GM18873 (cell line): ENCODE data around the gene TENT4B.
"Not testable (repeated sequence)": the region's sequence is repeated elsewhere in the genome, so short reads cannot be mapped to it uniquely, and the experiment has no call there.

ENCODE experiments used
- ATAC-seq: cut with Tn5 transposase; IDR thresholded peaks from one replicate; pipeline ENCODE4 v1.9.1; 2021; ENCODE audit warnings: mild to moderate bottlenecking, moderate library complexity, moderate number of reproducible peaks; ENCODE audit not compliant: unreplicated experiment, low FRiP score

The TENT4B gene

GRCh38 chr16:50152807-50153595 is at the start of gene TENT4B:
TSS of gene TENT4B (plus strand) at chr16:50153306. CDS start at chr16:50153622, 316 bp downstream.
- ATAC-seq: peak; percentile 86

- ATAC-seq: no peak
Observed at GRCh38 chr16:50103764-50104163, 49.3 kb upstream of the TENT4B start.

GRCh38 chr16:50114357-50115129 is 38.6 kb upstream of the TENT4B start:
- ATAC-seq: no peak

GRCh38 chr16:50120711-50121110 is 32.4 kb upstream of the TENT4B start:
- ATAC-seq: no peak

GRCh38 chr16:50121278-50121677 is 31.8 kb upstream of the TENT4B start:
- peak; percentile 51 for ATAC-seq

GRCh38 chr16:50121721-50122445 is 31.2 kb upstream of the TENT4B start:
- ATAC-seq: peak; percentile 67

GRCh38 chr16:50123417-50123816 is 29.7 kb upstream of the TENT4B start:
- ATAC-seq: no peak

- no peak for ATAC-seq
Observed at GRCh38 chr16:50124769-50125168, 28.3 kb upstream of the TENT4B start.

GRCh38 chr16:50126183-50126582 is 26.9 kb upstream of the TENT4B start:
- no peak for ATAC-seq

GRCh38 chr16:50132571-50132970 is 20.5 kb upstream of the TENT4B start:
- ATAC-seq: not testable (repeated sequence)

- no peak for ATAC-seq
Observed at GRCh38 chr16:50133214-50133613, 19.9 kb upstream of the TENT4B start.

GRCh38 chr16:50136399-50136798 is 16.7 kb upstream of the TENT4B start:
- ATAC-seq: no peak

GRCh38 chr16:50137268-50137667 is 15.8 kb upstream of the TENT4B start:
- no peak for ATAC-seq

- no peak for ATAC-seq
Observed at GRCh38 chr16:50139580-50139979, 13.5 kb upstream of the TENT4B start.

GRCh38 chr16:50144211-50144610 is 8.9 kb upstream of the TENT4B start:
- ATAC-seq: no peak

- no peak for ATAC-seq
Observed at GRCh38 chr16:50146479-50147435, 6.3 kb upstream of the TENT4B start.

- no peak for ATAC-seq
Observed at GRCh38 chr16:50151322-50151721, 1.8 kb upstream of the TENT4B start.

GRCh38 chr16:50151756-50152155 is 1.4 kb upstream of the TENT4B start:
- no peak for ATAC-seq

GRCh38 chr16:50152351-50152806 is 727 bp upstream of the TENT4B start:
- peak; percentile 70 for ATAC-seq
